ENCODE data around the gene RNF31. TPM values are rescaled to one million over a fixed set of nuclear protein-coding genes. Genes with fewer than 3 reads are reported as not detected.
A peak's percentile ranks its signal among the peaks of the same experiment; 100 is the strongest.
"Not testable (repeated sequence)": the region's sequence is repeated elsewhere in the genome, so short reads cannot be mapped to it uniquely, and the experiment has no call there.

The RNF31 gene
- total RNA-seq, 2 donors from 2014 or later: 75.5 to 82.9 TPM

DNA sequence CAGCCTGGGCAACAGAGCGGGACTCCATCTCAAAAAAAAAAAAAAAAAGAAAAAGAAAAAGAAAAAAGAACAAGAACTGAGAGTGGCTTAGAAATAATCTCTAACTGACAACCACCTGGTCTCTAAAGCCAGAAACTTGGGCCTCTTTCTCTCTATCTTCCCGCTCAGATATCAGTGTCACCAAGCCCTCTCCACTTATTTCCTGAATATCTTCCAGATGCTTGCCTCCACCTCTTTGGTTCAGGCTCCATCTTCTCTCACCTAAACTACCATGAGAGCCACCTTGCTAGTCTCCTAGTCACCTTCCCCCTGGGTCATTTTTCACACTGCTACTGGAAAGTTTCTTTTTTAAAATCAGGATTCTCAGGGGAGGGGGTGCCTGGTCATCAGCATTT lies 49.8 kb downstream of the RNF31 start:
- Histone ChIP-seq H3K4me1 (ENCODE audit: control insufficient read depth, insufficient read depth, low read length) (no peaks in the 10 kb centered on the region), H3K27ac (ENCODE audit: low read depth, low read length) (no peak overlapping the region)

DNA sequence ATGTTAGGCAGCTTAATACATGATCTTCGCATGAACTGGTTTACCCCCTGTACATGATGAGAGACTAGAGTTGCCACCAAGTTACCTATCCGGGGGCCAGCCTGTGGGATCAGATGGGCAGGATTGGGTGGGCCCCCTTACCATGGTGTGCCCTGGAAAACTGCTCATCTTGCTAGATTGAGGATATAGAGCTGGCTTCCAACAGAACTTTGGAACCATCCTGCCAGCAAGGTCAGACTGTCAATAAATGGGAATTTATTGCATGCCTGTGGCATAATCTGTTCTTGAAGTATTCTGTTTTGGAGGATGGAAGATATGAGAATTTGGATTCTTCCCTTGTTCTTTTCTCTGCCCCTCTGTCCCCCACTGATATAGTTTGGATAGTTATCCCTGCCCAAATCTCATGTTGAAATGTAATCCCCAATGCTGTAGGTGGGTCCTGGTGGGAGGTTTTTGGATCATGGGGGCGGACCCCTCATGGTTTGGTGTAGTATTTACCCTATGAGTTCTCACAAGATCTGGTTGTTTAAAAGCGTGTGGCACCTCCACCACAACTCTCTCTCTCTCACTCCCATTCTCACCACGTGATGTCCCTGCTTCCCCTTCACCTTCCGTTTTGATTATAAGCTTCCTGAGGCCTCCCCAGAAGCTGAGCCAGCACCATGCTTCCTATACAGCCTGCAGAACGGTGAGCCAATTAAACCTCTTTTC lies 51.7 kb downstream of the RNF31 start:
- peaks cover 8% of the 10 kb centered on the region for H3K4me1 Mint-ChIP-seq
- no peak for DNase-seq
- H3K27me3 ChIP-seq (ENCODE audit: control insufficient read depth, insufficient read depth, low read length, poor library complexity, severe bottlenecking): no peaks in the 10 kb centered on the region
- H3K9me3 Mint-ChIP-seq: peaks cover 32% of the 10 kb centered on the region
- H3K4me1 ChIP-seq (ENCODE audit: control insufficient read depth, insufficient read depth, low read length): no peaks in the 10 kb centered on the region
- peaks cover 52% of the 10 kb centered on the region for H3K36me3 Mint-ChIP-seq (ENCODE audit: low read depth)
- H3K27ac Mint-ChIP-seq: no peak overlapping the region
- H3K4me3 ChIP-seq (ENCODE audit: low read length): no peak overlapping the region
- peaks cover 23% of the 10 kb centered on the region for H3K9me3 ChIP-seq (ENCODE audit: control insufficient read depth, low read length)
- TF ChIP-seq, protein P1, sequence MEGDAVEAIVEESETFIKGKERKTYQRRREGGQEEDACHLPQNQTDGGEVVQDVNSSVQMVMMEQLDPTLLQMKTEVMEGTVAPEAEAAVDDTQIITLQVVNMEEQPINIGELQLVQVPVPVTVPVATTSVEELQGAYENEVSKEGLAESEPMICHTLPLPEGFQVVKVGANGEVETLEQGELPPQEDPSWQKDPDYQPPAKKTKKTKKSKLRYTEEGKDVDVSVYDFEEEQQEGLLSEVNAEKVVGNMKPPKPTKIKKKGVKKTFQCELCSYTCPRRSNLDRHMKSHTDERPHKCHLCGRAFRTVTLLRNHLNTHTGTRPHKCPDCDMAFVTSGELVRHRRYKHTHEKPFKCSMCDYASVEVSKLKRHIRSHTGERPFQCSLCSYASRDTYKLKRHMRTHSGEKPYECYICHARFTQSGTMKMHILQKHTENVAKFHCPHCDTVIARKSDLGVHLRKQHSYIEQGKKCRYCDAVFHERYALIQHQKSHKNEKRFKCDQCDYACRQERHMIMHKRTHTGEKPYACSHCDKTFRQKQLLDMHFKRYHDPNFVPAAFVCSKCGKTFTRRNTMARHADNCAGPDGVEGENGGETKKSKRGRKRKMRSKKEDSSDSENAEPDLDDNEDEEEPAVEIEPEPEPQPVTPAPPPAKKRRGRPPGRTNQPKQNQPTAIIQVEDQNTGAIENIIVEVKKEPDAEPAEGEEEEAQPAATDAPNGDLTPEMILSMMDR (conservative IDR thresholded peaks at IDR 0.05): no peak
- peaks cover 28% of the 10 kb centered on the region for H3K36me3 ChIP-seq (ENCODE audit: control insufficient read depth, insufficient read depth, low read length)
- H3K9ac ChIP-seq (ENCODE audit: extremely low read depth, low read length, poor library complexity, severe bottlenecking): no peak overlapping the region
- H3K4me3 Mint-ChIP-seq: no peak overlapping the region
- no peak overlapping the region for H3K27ac ChIP-seq (ENCODE audit: low read depth, low read length)
- 95 to 96% methylated on average over 4 to 6 of the region's 7 CpGs for WGBS, 2 experiments (ENCODE audit: insufficient coverage in 1 of 2, insufficient read length in 1 of 2)
- H3K27me3 Mint-ChIP-seq (ENCODE audit: insufficient read depth): no peaks in the 10 kb centered on the region

More for the DNA sequence above, 49.8 kb downstream of the RNF31 start:
- TF ChIP-seq, protein P1 (conservative IDR thresholded peaks at IDR 0.05): no peak
- Mint-ChIP-seq H3K4me3 (peak overlapping the region; percentile 77), H3K27me3 (ENCODE audit: insufficient read depth) (no peaks in the 10 kb centered on the region), H3K36me3 (ENCODE audit: low read depth) (peaks cover 51% of the 10 kb centered on the region), H3K27ac (peak overlapping the region; percentile 39), H3K4me1 (peaks cover 8% of the 10 kb centered on the region), H3K9me3 (peaks cover 19% of the 10 kb centered on the region)
- peaks cover 36% of the 10 kb centered on the region for H3K36me3 ChIP-seq (ENCODE audit: control insufficient read depth, insufficient read depth, low read length)
- 97 to 100% methylated on average over 1 of the region's 2 CpGs for WGBS, 2 experiments (ENCODE audit: insufficient coverage in 1 of 2, insufficient read length in 1 of 2)
- peaks cover 11% of the 10 kb centered on the region for H3K9me3 ChIP-seq (ENCODE audit: control insufficient read depth, low read length)
- H3K9ac ChIP-seq (ENCODE audit: extremely low read depth, low read length, poor library complexity, severe bottlenecking): no peak overlapping the region
- DNase-seq: no peak
- H3K27me3 ChIP-seq (ENCODE audit: control insufficient read depth, insufficient read depth, low read length, poor library complexity, severe bottlenecking): no peaks in the 10 kb centered on the region
- H3K4me3 ChIP-seq (ENCODE audit: low read length): peak overlapping the region; percentile 91

DNA sequence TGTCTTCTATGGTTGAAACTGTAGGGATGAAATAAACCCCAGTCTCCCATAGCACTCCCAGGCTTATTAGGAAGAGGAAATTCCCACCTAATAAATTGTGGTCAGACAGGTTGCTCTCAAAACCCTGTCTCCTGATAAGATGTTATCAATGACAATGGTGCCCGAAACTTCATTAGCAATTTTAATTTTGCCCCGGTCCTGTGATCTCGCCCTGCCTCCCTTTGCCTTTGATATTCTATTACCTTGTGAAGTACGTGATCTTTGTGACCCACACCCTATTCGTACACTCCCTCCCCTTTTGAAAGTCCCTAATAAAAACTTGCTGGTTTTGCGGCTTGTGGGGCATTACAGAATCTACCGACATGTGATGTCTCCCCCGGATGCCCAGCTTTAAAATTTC lies 55.2 kb downstream of the RNF31 start:
- peaks cover 23% of the 10 kb centered on the region for H3K9me3 ChIP-seq (ENCODE audit: control insufficient read depth, low read length)
- not testable (repeated sequence) for H3K4me3 ChIP-seq (ENCODE audit: low read length); H3K27ac Mint-ChIP-seq; H3K9ac ChIP-seq (ENCODE audit: extremely low read depth, low read length, poor library complexity, severe bottlenecking); H3K27me3 ChIP-seq (ENCODE audit: control insufficient read depth, insufficient read depth, low read length, poor library complexity, severe bottlenecking); H3K4me1 Mint-ChIP-seq; H3K27me3 Mint-ChIP-seq (ENCODE audit: insufficient read depth); H3K27ac ChIP-seq (ENCODE audit: low read depth, low read length); H3K4me1 ChIP-seq (ENCODE audit: control insufficient read depth, insufficient read depth, low read length); H3K4me3 Mint-ChIP-seq
- H3K36me3 ChIP-seq (ENCODE audit: control insufficient read depth, insufficient read depth, low read length): peaks cover 53% of the 10 kb centered on the region
- peak; percentile 58 for DNase-seq
- WGBS, 2 experiments (ENCODE audit: insufficient coverage in 1 of 2, insufficient read length in 1 of 2): 66 to 69% methylated on average over 8 of the region's 8 CpGs
- Mint-ChIP-seq H3K36me3 (ENCODE audit: low read depth) (peaks cover 76% of the 10 kb centered on the region), H3K9me3 (peaks cover 32% of the 10 kb centered on the region)

DNA sequence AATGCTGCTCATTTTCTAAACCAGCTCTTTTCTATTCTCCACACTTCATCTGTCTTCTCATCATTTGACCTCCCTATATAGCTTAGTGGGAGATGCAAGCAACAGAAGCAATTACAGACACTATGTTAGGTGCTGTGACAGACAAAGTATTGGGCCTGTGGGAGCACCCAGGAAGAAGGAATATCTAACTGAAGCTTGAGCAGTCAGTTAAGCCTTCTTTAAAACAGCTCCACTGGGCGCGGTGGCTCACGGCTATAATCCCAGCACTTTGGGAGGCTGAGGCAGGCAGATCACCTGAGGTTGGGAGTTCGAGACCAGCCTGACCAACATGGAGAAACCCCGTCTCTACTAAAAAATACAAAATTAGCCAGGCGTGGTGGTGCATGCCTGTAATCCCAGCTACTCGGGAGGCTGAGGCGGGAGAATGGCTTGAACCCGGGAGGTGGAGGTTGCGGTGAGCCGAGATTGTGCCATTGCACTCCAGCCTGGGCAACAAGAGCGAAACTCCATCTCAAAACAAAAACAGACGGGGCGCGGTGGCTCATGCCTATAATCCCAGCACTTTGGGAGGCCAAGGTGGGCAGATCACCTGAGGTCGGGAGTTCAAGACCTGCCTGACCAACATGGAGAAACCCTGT lies 56.1 kb downstream of the RNF31 start:
- H3K4me1 Mint-ChIP-seq; H3K27me3 Mint-ChIP-seq (ENCODE audit: insufficient read depth); H3K27ac Mint-ChIP-seq; DNase-seq; H3K27ac ChIP-seq (ENCODE audit: low read depth, low read length); H3K9ac ChIP-seq (ENCODE audit: extremely low read depth, low read length, poor library complexity, severe bottlenecking); H3K4me3 Mint-ChIP-seq; H3K27me3 ChIP-seq (ENCODE audit: control insufficient read depth, insufficient read depth, low read length, poor library complexity, severe bottlenecking); H3K4me1 ChIP-seq (ENCODE audit: control insufficient read depth, insufficient read depth, low read length): not testable (repeated sequence)
- H3K9me3 ChIP-seq (ENCODE audit: control insufficient read depth, low read length): peaks cover 23% of the 10 kb centered on the region
- WGBS, 2 experiments (ENCODE audit: insufficient coverage in 1 of 2, insufficient read length in 1 of 2): 91 to 98% methylated on average over 10 to 15 of the region's 16 CpGs
- H3K4me3 ChIP-seq (ENCODE audit: low read length): peak overlapping the region; percentile 24
- Mint-ChIP-seq H3K36me3 (ENCODE audit: low read depth) (peaks cover 84% of the 10 kb centered on the region), H3K9me3 (peaks cover 32% of the 10 kb centered on the region)
- peaks cover 61% of the 10 kb centered on the region for H3K36me3 ChIP-seq (ENCODE audit: control insufficient read depth, insufficient read depth, low read length)
